K562 (cell line): ENCODE results near the gene SCLY. TPM values are rescaled to one million over a fixed set of nuclear protein-coding genes. Genes with fewer than 3 reads are reported as not detected.

Experiments used
- ATAC-seq: fragments of 200-7000 bp; cut with Tn5 transposase; 3 replicates; pipeline ENCODE4 v1.9.1; 2020; ENCODE audit warnings: moderate library complexity
- BruUV-seq: library from RNA; stranded (reverse); fragments of 400-500 nt; replicated peaks from 2 replicates; lab custom pipeline; 2021; lab: Mats Ljungman, UMichigan
- CTCF ChIA-PET: fragments of 300-600 bp; formaldehyde crosslinking; extraction: SDS; loops from one replicate; lab custom pipeline; 2021; ENCODE audit warnings: low intra/inter-chr PET ratio; lab: Yijun Ruan, JAX
- POLR2A ChIA-PET: fragments of 300-600, 350-650 bp; sonication (Branson Sonifier 250); formaldehyde crosslinking; extraction: SDS; loops from one replicate; lab custom pipeline; 2021; ENCODE audit warnings: antibody characterized with exemption, inconsistent platforms; lab: Yijun Ruan, JAX
- DNase-seq, 4 experiments: peaks; one replicate each; pipeline versions ENCODE4 v3.0.0 to v3.0.0-alpha.2; 2011 to 2018; ENCODE audit warnings: low spot score in 3 of 4, mixed read lengths in 3 of 4; ENCODE audit errors: extremely low read depth in 1 of 4
- FAIRE-seq: peaks from 2 replicates; lab custom pipeline; 2011; peaks lifted over from hg19 to GRCh38; lab: Jason Lieb, UNC
- H2AFZ ChIP-seq: 2 replicates; pipeline ENCODE4 v1.6.0; 2011; ENCODE audit warnings: low read depth, low read length, control low read depth, inconsistent platforms
- H3K27ac ChIP-seq: fragments of 200-600 bp; 3 replicates; pipeline ENCODE4 v1.8.0; 2011; ENCODE audit warnings: low read depth, mild to moderate bottlenecking, control low read depth, inconsistent platforms, low read length, moderate library complexity, mixed read lengths; ENCODE audit errors: extremely low read depth
- H3K27me3 ChIP-seq, 2 experiments: fragments of 300-600 bp in 1 of 2; 2 replicates in 1 of 2; 3 replicates in 1 of 2; pipeline versions ENCODE4 v1.6.0 to v1.8.0; 2011; ENCODE audit warnings: inconsistent platforms in 2 of 2, low read length in 2 of 2, mild to moderate bottlenecking in 1 of 2, mixed read lengths in 1 of 2, moderate library complexity in 1 of 2; ENCODE audit not compliant: control insufficient read depth in 2 of 2, insufficient read depth in 2 of 2
- H3K36me3 ChIP-seq: fragments of 300-600 bp; 3 replicates; pipeline ENCODE4 v1.8.0; 2011; ENCODE audit warnings: mild to moderate bottlenecking, low read length, inconsistent platforms; ENCODE audit not compliant: control insufficient read depth, insufficient read depth
- H3K4me1 ChIP-seq, 2 experiments: fragments of 200-600 bp in 1 of 2; replicated peaks in 1 of 2; 2 replicates in 1 of 2; 3 replicates in 1 of 2; pipeline versions ENCODE4 v1.5.1 to v1.8.0; 2011; ENCODE audit warnings: inconsistent platforms in 2 of 2, low read length in 2 of 2, mild to moderate bottlenecking in 1 of 2, mixed read lengths in 1 of 2, moderate library complexity in 1 of 2; ENCODE audit not compliant: control insufficient read depth in 2 of 2, insufficient read depth in 2 of 2
- H3K4me2 ChIP-seq: 2 replicates; pipeline ENCODE4 v1.6.1; 2011; ENCODE audit warnings: low read length, control low read depth, inconsistent platforms, mixed read lengths; ENCODE audit not compliant: insufficient read depth
- H3K4me3 ChIP-seq: fragments of 200-600 bp; sonication (generic), shearing (Covaris generic); 2 replicates; pipeline ENCODE4 v1.5.1; 2016; ENCODE audit warnings: control low read depth, inconsistent platforms
- H3K79me2 ChIP-seq: fragments of 200-600 bp; 3 replicates; pipeline ENCODE4 v1.8.0; 2011; ENCODE audit warnings: low read length, inconsistent platforms; ENCODE audit not compliant: control insufficient read depth, insufficient read depth
- H3K9ac ChIP-seq, 2 experiments: 2 replicates each; pipeline versions ENCODE4 v1.6.0 to v1.6.1; 2011; ENCODE audit warnings: low read depth in 2 of 2, low read length in 2 of 2, control low read depth in 1 of 2, inconsistent platforms in 1 of 2, mild to moderate bottlenecking in 1 of 2, mixed read lengths in 1 of 2; ENCODE audit not compliant: insufficient read depth in 1 of 2
- H3K9me1 ChIP-seq: one replicate; pipeline ENCODE4 v1.6.0; 2011; ENCODE audit warnings: inconsistent platforms, mild to moderate bottlenecking, low read length, moderate library complexity; ENCODE audit not compliant: control insufficient read depth, insufficient read depth
- H3K9me3 ChIP-seq: replicated peaks from 2 replicates; pipeline ENCODE4 v1.5.1; 2011; ENCODE audit warnings: low read depth, low read length, inconsistent platforms; ENCODE audit not compliant: control insufficient read depth, insufficient read depth
- H4K20me1 ChIP-seq: replicated peaks from 2 replicates; pipeline ENCODE4 v1.6.1; 2011; ENCODE audit warnings: low read length, inconsistent platforms, mixed read lengths; ENCODE audit not compliant: control insufficient read depth, insufficient read depth
- ARID1B ChIP-seq: fragments of 450-650 bp; IDR thresholded peaks from 2 replicates; pipeline ENCODE4 v1.6.1; 2016; ENCODE audit warnings: antibody characterized with exemption, mild to moderate bottlenecking, inconsistent platforms
- FOXP1 ChIP-seq: sonication (generic); formaldehyde crosslinking; IDR thresholded peaks from 2 replicates; pipeline ENCODE4 v1.8.0; 2022; ENCODE audit warnings: mild to moderate bottlenecking, missing genetic modification reagents
- NFXL1 ChIP-seq: fragments of 450-650 bp; formaldehyde crosslinking; IDR thresholded peaks from 2 replicates; pipeline ENCODE4 v1.4.0; 2021; ENCODE audit warnings: mild to moderate bottlenecking
- ZNF280A ChIP-seq: fragments of 450-650 bp; IDR thresholded peaks from 2 replicates; pipeline ENCODE4 v1.6.1; 2018; ENCODE audit warnings: mild to moderate bottlenecking, low read depth; ENCODE audit not compliant: partially characterized antibody
- ZNF431 ChIP-seq: sonication (generic); formaldehyde crosslinking; IDR thresholded peaks from 2 replicates; pipeline ENCODE4 v1.8.0; 2022; ENCODE audit warnings: mild to moderate bottlenecking, missing genetic modification reagents
- WGBS: fragments of 100-300 bp; shearing (Covaris generic); methylation state at CpG from one replicate; pipeline ENCODE4 v1.1.6; 2016; ENCODE audit warnings: low coverage, mixed read lengths; ENCODE audit not compliant: insufficient coverage; ENCODE audit errors: missing lambda C conversion rate; 5-methylcytosine and 5-hydroxymethylcytosine counted together
- in situ Hi-C: fragments of 300-500 bp; cut with MboI; formaldehyde crosslinking; loops from 4 replicates; pipeline ENCODE4 v1.15.0; 2018; ENCODE audit warnings: inconsistent platforms, mixed read lengths
- intact Hi-C: fragments of 100-400 bp; cut with micrococcal nuclease; formaldehyde crosslinking; loops from 2 replicates; pipeline ENCODE4 v1.14.2; 2022
- polyA plus RNA-seq, 8 experiments: library from polyadenylated mRNA; depleted of rRNA in 4 of 8; stranded (reverse) in 5 of 8; unstranded in 3 of 8; fragments of >200 nt; fragmentation: Nextera tagmentation in 2 of 8; fragmentation: Illumina TruSeq in 1 of 8; extraction: Ambion mirVana in 2 of 8; extraction: Trizol in 1 of 8; gene quantifications; 2 replicates each; pipeline versions ENCODE4 v1.2.1 to v1.2.3, GENCODE V29; 2011 to 2014; ENCODE audit warnings: inconsistent platforms in 1 of 8, missing spikeins in 1 of 8
- total RNA-seq, 7 experiments: library from RNA; depleted of rRNA in 6 of 7; stranded (reverse); fragments of >200 nt in 6 of 7; fragmentation: Illumina TruSeq in 2 of 7; extraction: Trizol in 2 of 7; gene quantifications; 2 replicates each; pipeline versions ENCODE4 v1.2.1 to v1.2.3, GENCODE V29; 2011 to 2021; ENCODE audit warnings: low replicate concordance in 1 of 7
- TF ChIP-seq, protein P1 (sequence below), 2 experiments: fragments of 450-650 bp; formaldehyde crosslinking in 1 of 2; IDR thresholded peaks; 2 replicates each; pipeline versions ENCODE4 v1.4.0 to v1.6.1; 2014 to 2020; ENCODE audit warnings: mild to moderate bottlenecking in 2 of 2, borderline replicate concordance in 1 of 2, low read depth in 1 of 2
- TF ChIP-seq, protein P2 (sequence below): fragments of 250-450 bp; sonication (Bioruptor Pico); IDR thresholded peaks from 2 replicates; pipeline ENCODE4 v1.8.0; 2021; ENCODE audit warnings: moderate library complexity, mild to moderate bottlenecking, inconsistent platforms

Gene SCLY
- total and polyA plus RNA-seq, 9 of the 15 experiments (the other 6 are each of a cell fraction or from before 2014, with no cell fraction given): 2.6 to 32.2 (median 21.1) TPM

- intact Hi-C loops (loop anchor here (10.0 kb wide), 1 partner anchor 95 kb away; no protein-coding TSS in a partner anchor), in situ Hi-C loops (no loop called here)
- no peak for ATAC-seq
- no peak for FAIRE-seq
- Histone ChIP-seq H3K4me3 (no peak overlapping the region), H4K20me1 (no peaks in the 10 kb centered on the region), H3K27me3 (no peaks in the 10 kb centered on the region), H3K9me3 (no peaks in the 10 kb centered on the region), H3K4me1 (no peaks in the 10 kb centered on the region), H3K4me2 (no peak overlapping the region), H3K79me2 (no peaks in the 10 kb centered on the region; the same call in 2 of the 3 replicates), H3K9me1 (no peaks in the 10 kb centered on the region), H3K36me3 (peaks cover 32% of the 10 kb centered on the region; the same call in 2 of the 3 replicates), H3K9ac (no peak overlapping the region), H2AFZ (no peak overlapping the region), H3K27ac (no peak overlapping the region)
- POLR2A ChIA-PET: no interaction called here
- no peak for DNase-seq
- no TSS peak for BruUV-seq
- no peak for TF ChIP-seq ARID1B
- TF ChIP-seq NFXL1 (CRISPR knock-in tag): no peak
- no peak for TF ChIP-seq ZNF280A
- TF ChIP-seq, protein P1, sequence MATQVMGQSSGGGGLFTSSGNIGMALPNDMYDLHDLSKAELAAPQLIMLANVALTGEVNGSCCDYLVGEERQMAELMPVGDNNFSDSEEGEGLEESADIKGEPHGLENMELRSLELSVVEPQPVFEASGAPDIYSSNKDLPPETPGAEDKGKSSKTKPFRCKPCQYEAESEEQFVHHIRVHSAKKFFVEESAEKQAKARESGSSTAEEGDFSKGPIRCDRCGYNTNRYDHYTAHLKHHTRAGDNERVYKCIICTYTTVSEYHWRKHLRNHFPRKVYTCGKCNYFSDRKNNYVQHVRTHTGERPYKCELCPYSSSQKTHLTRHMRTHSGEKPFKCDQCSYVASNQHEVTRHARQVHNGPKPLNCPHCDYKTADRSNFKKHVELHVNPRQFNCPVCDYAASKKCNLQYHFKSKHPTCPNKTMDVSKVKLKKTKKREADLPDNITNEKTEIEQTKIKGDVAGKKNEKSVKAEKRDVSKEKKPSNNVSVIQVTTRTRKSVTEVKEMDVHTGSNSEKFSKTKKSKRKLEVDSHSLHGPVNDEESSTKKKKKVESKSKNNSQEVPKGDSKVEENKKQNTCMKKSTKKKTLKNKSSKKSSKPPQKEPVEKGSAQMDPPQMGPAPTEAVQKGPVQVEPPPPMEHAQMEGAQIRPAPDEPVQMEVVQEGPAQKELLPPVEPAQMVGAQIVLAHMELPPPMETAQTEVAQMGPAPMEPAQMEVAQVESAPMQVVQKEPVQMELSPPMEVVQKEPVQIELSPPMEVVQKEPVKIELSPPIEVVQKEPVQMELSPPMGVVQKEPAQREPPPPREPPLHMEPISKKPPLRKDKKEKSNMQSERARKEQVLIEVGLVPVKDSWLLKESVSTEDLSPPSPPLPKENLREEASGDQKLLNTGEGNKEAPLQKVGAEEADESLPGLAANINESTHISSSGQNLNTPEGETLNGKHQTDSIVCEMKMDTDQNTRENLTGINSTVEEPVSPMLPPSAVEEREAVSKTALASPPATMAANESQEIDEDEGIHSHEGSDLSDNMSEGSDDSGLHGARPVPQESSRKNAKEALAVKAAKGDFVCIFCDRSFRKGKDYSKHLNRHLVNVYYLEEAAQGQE (IDR thresholded peaks at IDR 0.05; ENCODE audit: borderline replicate concordance): no peak
- TF ChIP-seq, protein P1 (CRISPR knock-in tag; IDR thresholded peaks at IDR 0.05; ENCODE audit: low read depth): no peak
- no peak for TF ChIP-seq FOXP1 (CRISPR knock-in tag)
- TF ChIP-seq, protein P2, sequence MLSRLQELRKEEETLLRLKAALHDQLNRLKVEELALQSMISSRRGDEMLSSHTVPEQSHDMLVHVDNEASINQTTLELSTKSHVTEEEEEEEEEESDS (CRISPR knock-in tag): no peak
- TF ChIP-seq ZNF431: no peak
- WGBS: 100% methylated on average over 2 of the region's 2 CpGs
- CTCF ChIA-PET: no interaction called here
Observed at GRCh38 chr2:238019962-238020361, 40.8 kb upstream of the SCLY start.
